Measurements from ENCODE around the gene TENT5C.
A peak's percentile ranks its signal among the peaks of the same experiment; 100 is the strongest.

The TENT5C gene

GRCh38 chr1:117615474-117615873, 9.6 kb downstream of the TENT5C start:
- DNase-seq: peak; percentile 39

- DNase-seq: no peak
Observed at GRCh38 chr1:117616356-117616755, 10.5 kb downstream of the TENT5C start.

GRCh38 chr1:117616967-117617366, 11.1 kb downstream of the TENT5C start:
- DNase-seq: no peak

- no peak for DNase-seq
Observed at GRCh38 chr1:117618450-117619122, 12.7 kb downstream of the TENT5C start.

GRCh38 chr1:117620440-117620839, 14.6 kb downstream of the TENT5C start:
- no peak for DNase-seq

GRCh38 chr1:117621316-117621715, 15.5 kb downstream of the TENT5C start:
- no peak for DNase-seq

- DNase-seq: no peak
Observed at GRCh38 chr1:117622726-117623125, 16.9 kb downstream of the TENT5C start.

GRCh38 chr1:117623141-117623540, 17.3 kb downstream of the TENT5C start:
- no peak for DNase-seq

- no peak for DNase-seq
Observed at GRCh38 chr1:117623698-117624097, 17.9 kb downstream of the TENT5C start.

GRCh38 chr1:117627546-117628130, 21.8 kb downstream of the TENT5C start:
- no peak for DNase-seq

- no peak for DNase-seq
Observed at GRCh38 chr1:117628343-117628742, 22.5 kb downstream of the TENT5C start.

- DNase-seq: no peak
Observed at GRCh38 chr1:117629625-117630422, 24.0 kb downstream of the TENT5C start.

GRCh38 chr1:117630423-117630998, 24.7 kb downstream of the TENT5C start:
- no peak for DNase-seq

GRCh38 chr1:117631359-117632160, 25.7 kb downstream of the TENT5C start:
- DNase-seq: no peak

- no peak for DNase-seq
Observed at GRCh38 chr1:117632269-117633067, 26.6 kb downstream of the TENT5C start.

- DNase-seq: no peak
Observed at GRCh38 chr1:117633068-117633345, 27.2 kb downstream of the TENT5C start.

GRCh38 chr1:117633423-117633822, 27.6 kb downstream of the TENT5C start:
- no peak for DNase-seq

GRCh38 chr1:117633936-117634335, 28.1 kb downstream of the TENT5C start:
- no peak for DNase-seq

GRCh38 chr1:117634631-117635030, 28.8 kb downstream of the TENT5C start:
- no peak for DNase-seq

GRCh38 chr1:117635805-117636204, 30.0 kb downstream of the TENT5C start:
- no peak for DNase-seq

GRCh38 chr1:117636637-117637425, 31.0 kb downstream of the TENT5C start:
- DNase-seq: no peak
